NCI-H2227 (cell line): Measurements from ENCODE around the gene GOLGA1.
"Not testable (repeated sequence)": the region's sequence is repeated elsewhere in the genome, so short reads cannot be mapped to it uniquely, and the experiment has no call there.

ENCODE experiments used
- DNase-seq: peaks from one replicate; lab custom pipeline; 2025; ENCODE audit not compliant: unreplicated experiment; lab: John Stamatoyannopoulos, UW

The GOLGA1 gene

GRCh38 chr9:124838567-124839275, 102.2 kb downstream of the GOLGA1 start:
- DNase-seq = not testable (repeated sequence)

GRCh38 chr9:124838132-124838531, 102.8 kb downstream of the GOLGA1 start:
- not testable (repeated sequence) for DNase-seq

- DNase-seq = peak; percentile 77
Observed at GRCh38 chr9:124835026-124835557, 105.8 kb downstream of the GOLGA1 start.

GRCh38 chr9:124834591-124834990, 106.3 kb downstream of the GOLGA1 start:
- DNase-seq = no peak

GRCh38 chr9:124831642-124832364, 109.1 kb downstream of the GOLGA1 start:
- no peak for DNase-seq

DNA sequence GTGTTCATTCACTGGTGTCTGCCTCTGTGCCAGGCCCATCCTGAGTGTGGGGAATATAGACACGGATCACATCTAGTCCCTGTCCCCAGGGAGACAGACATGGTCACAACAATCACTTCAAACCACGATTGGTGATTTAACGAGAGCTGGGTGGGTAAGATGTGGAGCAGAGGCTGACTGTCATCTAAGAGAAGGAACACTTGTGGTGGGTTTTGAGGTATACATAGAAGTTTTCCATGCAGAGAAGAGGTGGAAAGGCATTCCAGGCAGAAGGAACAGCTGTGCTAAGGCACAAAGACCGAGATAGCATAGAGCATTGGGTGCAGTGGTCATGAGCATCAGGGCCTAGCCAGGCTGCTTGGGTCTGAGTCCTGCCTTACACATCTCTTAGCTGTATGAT, 110.3 kb downstream of the GOLGA1 start:
- no peak for DNase-seq

- no peak for DNase-seq
Observed at GRCh38 chr9:124829334-124829669, 111.6 kb downstream of the GOLGA1 start.

DNA sequence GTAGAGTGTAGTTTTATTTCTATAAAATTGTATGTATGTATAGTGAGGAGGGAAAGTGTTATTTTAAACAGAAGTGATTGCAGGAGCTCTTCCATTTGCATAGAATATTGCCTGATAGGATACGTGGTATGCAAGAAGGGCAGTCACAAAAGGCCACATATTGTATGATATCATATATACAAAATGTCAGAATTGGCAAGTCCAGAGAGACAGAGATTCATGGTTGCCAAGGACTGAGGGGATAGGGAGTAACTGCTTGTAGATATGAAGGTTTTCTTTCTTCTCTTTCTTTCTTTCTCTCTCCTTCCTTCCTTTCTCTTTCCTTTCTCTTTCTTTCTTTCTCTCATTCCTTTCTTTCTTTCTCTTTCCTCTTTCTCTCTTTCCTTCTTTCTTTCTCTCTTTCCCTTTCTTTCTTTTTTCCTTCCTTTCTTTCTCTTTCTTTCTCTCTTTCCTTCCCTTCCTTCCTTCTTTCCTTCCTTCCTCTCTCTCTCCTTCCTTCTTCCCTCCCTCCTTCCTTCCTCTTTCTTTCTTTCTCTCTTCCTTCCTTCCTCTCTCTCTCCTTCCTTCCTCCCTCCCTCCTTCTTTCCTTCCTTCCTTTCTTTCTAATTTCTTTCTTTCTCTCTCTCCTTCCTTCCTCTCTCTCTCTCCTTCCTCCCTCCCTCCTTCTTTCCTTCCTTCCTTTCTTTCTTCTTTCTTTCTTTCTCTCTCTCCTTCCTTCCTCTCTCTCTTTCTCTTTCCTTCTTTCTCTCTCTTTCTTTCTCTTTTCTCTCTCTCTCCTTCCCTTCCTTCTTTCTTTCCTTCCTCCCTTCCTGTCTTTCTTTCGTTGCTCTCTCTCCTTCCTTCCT, 112.2 kb downstream of the GOLGA1 start:
- DNase-seq = no peak
